ENCODE results near the gene GSK3A.

GSK3A gene

GRCh38 chr19:42248270-42249148 is 6.1 kb upstream of the GSK3A start:
- TF ChIP-seq CTCF (IDR thresholded peaks at IDR 0.05; ENCODE audit: low read depth, low read length): no peak
- DNase-seq (ENCODE audit: extremely low read depth, low read depth): no peak

DNA sequence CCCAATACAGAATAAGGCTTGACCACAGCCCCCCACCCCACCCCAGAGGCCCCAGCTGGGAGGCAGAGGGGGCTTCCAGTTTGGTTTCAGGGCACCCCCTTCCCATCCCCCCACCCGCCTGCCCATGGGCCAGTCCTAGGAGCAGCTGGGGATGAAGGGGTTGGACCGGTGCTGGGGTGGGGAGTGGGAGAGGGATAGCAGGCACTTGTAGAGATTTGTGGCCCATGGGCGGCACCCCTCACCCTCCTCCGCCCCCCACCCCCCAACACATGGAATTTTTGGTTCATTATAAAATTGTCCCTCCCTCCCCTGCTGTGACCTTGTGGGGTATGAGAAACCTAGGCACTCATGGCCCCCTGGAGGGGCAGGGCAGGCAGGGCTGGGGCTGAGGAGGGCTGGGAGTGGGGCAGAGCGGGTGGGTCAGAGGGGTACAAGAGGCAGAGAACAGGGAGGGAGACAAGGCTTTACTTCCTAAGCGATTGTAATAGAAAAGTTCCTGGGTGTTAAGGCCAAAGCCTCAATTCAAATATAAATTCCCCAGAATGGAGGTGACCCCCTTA is 5.3 kb upstream of the GSK3A start:
- DNase-seq (ENCODE audit: extremely low read depth, low read depth): no peak
- TF ChIP-seq CTCF (IDR thresholded peaks at IDR 0.05; ENCODE audit: low read depth, low read length): no peak

DNA sequence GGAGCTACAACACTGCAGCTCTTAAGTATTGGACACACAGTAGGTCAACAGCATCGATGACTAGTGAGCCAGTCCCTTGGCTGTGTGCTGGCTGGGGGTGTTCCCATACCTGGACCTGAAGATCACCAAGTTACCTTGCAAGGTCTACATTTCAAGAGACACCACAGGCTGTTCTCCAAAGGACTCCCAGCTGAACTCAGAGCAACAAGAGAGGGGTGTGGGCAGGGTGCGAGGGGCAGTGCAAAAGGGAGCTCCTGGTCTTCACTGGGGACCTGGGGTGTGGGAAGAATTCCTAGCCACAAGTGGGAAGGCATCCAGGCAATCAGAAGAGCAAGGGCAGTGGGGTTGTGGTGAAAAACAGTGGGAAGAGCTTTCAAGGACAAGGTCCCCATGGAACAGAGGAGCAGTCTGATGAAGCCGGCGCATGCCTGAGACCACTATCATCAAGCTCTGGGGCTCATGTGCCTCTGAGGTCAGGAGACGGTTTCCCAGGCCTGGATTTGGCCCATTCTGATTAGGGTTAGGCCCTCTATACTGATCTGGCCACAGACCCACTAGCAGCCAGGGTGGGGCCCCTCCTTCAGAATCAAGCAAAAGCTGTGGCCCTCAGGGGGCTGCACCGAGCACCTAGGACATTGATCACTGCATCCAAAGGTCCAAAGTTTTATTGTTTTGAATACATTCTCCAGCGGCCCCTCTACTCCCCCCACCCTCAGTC is 4.7 kb upstream of the GSK3A start:
- DNase-seq (ENCODE audit: extremely low read depth, low read depth): no peak
- no peak for TF ChIP-seq CTCF (IDR thresholded peaks at IDR 0.05; ENCODE audit: low read depth, low read length)

GRCh38 chr19:42246143-42246921 is 3.9 kb upstream of the GSK3A start:
- DNase-seq (ENCODE audit: extremely low read depth, low read depth): peak; percentile 56
- peak; percentile 75 for TF ChIP-seq CTCF (IDR thresholded peaks at IDR 0.05; ENCODE audit: low read depth, low read length)

- no peak for TF ChIP-seq CTCF (IDR thresholded peaks at IDR 0.05; ENCODE audit: low read depth, low read length)
These were observed 2.8 kb upstream of the GSK3A start for GRCh38 chr19:42245231-42245630.

DNA sequence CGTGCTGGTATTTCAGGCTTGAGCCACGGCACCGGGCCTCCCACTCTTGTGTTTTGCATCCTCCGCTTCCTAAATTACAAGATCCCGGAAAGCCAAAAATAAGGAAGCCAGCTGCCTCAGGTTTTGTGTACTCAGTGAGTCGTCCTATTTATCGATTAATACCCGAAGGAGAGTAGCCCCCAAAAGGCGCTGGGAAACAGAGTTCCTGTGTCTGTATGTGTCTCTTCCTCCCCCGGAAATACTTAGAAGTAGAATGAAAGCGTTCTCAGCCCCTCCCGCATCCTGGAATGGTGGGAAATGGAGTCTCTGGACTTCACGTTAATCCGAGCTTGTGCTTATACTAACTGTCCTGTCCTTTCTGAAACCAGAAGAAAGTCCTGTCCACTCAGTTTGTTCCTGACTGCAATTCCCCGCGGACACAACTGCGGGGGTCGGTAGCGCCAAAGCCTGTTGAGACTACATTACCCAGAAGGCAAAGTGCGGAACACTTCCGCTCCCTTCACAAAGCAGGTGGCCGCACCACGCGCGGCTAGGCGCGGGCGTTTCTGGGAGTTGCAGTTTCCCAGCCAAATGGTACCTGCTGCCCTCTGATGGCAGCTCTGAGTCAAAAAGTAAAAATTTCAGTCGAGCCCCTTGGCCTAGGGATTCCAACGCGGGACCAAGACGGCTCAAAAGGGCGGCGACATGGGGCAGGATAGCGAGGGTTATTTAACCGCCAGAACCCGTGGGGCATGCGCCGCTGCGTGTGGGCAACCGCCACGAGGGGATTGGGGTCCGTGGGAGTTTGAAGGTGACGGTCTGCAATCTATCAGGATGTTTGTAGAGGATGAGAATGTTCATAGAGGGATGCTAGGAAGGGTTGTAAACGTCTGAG is 2.2 kb upstream of the GSK3A start:
- peak; percentile 75 for DNase-seq (ENCODE audit: extremely low read depth, low read depth)
- peak; percentile 66 for TF ChIP-seq CTCF (IDR thresholded peaks at IDR 0.05; ENCODE audit: low read depth, low read length)

More at GRCh38 chr19:42245231-42245630, 2.8 kb upstream of the GSK3A start:
- no peak for DNase-seq (ENCODE audit: extremely low read depth, low read depth)

All from AG09319 (cell line).